ENCODE results near the gene RO60. TPM values are rescaled to one million over a fixed set of nuclear protein-coding genes. Genes with fewer than 3 reads are reported as not detected.

RO60 gene
- total RNA-seq, 2 experiments from 2014 or later: 75.9 to 80.7 TPM

GRCh38 chr1:193058529-193059281 lies 707 bp upstream of the RO60 start:
- ChIA-PET POLR2A (interaction anchor here (0.5 to 2.3 kb wide), 11 partner anchors 10 to 252 kb away, joined by 3 to 23 read pairs (median 6); partner anchors contain the start of genes CDC73, GLRX2 and RGS2), CTCF (interaction anchor here (0.7 to 2.0 kb wide), 10 partner anchors 11 to 1237 kb away, joined by 3 to 9 read pairs (median 4); partner anchors contain the start of genes CDC73 and GLRX2)

- ChIA-PET POLR2A (no interaction called here), CTCF (no interaction called here)
Observed at GRCh38 chr1:193060115-193060403, 647 bp downstream of the RO60 start.

- POLR2A ChIA-PET: no interaction called here
- CTCF ChIA-PET: interaction anchor here (1.3 kb wide), 1 partner anchor 62 kb away, joined by 6 read pairs; the partner anchor contains the start of gene CDC73
Observed at GRCh38 chr1:193060406-193060805, 994 bp downstream of the RO60 start.

- ChIA-PET POLR2A (no interaction called here), CTCF (interaction anchor here (1.3 kb wide), 1 partner anchor 61 kb away, joined by 6 read pairs; the partner anchor contains the start of gene CDC73)
Observed at GRCh38 chr1:193060938-193061337, 1.5 kb downstream of the RO60 start.

GRCh38 chr1:193062698-193063463 lies 3.5 kb downstream of the RO60 start:
- CTCF ChIA-PET: no interaction called here
- POLR2A ChIA-PET: no interaction called here

- ChIA-PET POLR2A (no interaction called here), CTCF (no interaction called here)
Observed at GRCh38 chr1:193065954-193066353, 6.5 kb downstream of the RO60 start.

- ChIA-PET POLR2A (no interaction called here), CTCF (no interaction called here)
Observed at GRCh38 chr1:193066606-193067005, 7.2 kb downstream of the RO60 start.

- ChIA-PET CTCF (no interaction called here), POLR2A (interaction anchor here (0.6 kb wide), 1 partner anchor 724 kb away, joined by 3 read pairs; no protein-coding TSS in a partner anchor)
Observed at GRCh38 chr1:193068013-193068412, 8.6 kb downstream of the RO60 start.

- ChIA-PET CTCF (interaction anchor here (0.7 to 1.3 kb wide), 3 partner anchors 11 to 53 kb away, joined by 3 to 4 read pairs (median 4); partner anchors contain the start of genes GLRX2, RO60 and UCHL5), POLR2A (no interaction called here)
Observed at GRCh38 chr1:193069748-193070385, 10.5 kb downstream of the RO60 start.

GRCh38 chr1:193070386-193070753 lies 11.0 kb downstream of the RO60 start:
- POLR2A ChIA-PET: interaction anchor here (0.7 to 0.9 kb wide), 2 partner anchors 12 to 21 kb away, joined by 3 to 6 read pairs; partner anchors contain the start of genes RO60 and UCHL5

GRCh38 chr1:193070942-193071341 lies 11.5 kb downstream of the RO60 start:
- POLR2A ChIA-PET: interaction anchor here (0.7 to 0.9 kb wide), 2 partner anchors 12 to 22 kb away, joined by 3 to 6 read pairs; partner anchors contain the start of genes RO60 and UCHL5
- CTCF ChIA-PET: interaction anchor here (0.6 to 1.3 kb wide), 3 partner anchors 9 to 34 kb away, joined by 3 to 4 read pairs (median 4); partner anchors contain the start of genes GLRX2 and UCHL5

More at GRCh38 chr1:193070386-193070753, 11.0 kb downstream of the RO60 start:
- CTCF ChIA-PET: interaction anchor here (1.0 to 1.3 kb wide), 2 partner anchors 34 to 53 kb away, joined by 3 to 4 read pairs; partner anchors contain the start of gene GLRX2

GRCh38 chr1:193077991-193078390 lies 18.6 kb downstream of the RO60 start:
- ChIA-PET CTCF (no interaction called here), POLR2A (no interaction called here)

GRCh38 chr1:193079187-193079586 lies 19.8 kb downstream of the RO60 start:
- POLR2A ChIA-PET: interaction anchor here (0.6 kb wide), 1 partner anchor 14 kb away, joined by 3 read pairs; no protein-coding TSS in a partner anchor
- CTCF ChIA-PET: interaction anchor here (0.6 kb wide), 1 partner anchor 143 kb away, joined by 3 read pairs; no protein-coding TSS in a partner anchor

- ChIA-PET CTCF (interaction anchor here (0.6 kb wide), 1 partner anchor 592 kb away, joined by 3 read pairs; no protein-coding TSS in a partner anchor), POLR2A (no interaction called here)
Observed at GRCh38 chr1:193083365-193084088, 24.1 kb downstream of the RO60 start.

- ChIA-PET CTCF (interaction anchor here (1.3 kb wide), 1 partner anchor 38 kb away, joined by 3 read pairs; no protein-coding TSS in a partner anchor), POLR2A (interaction anchor here (0.8 kb wide), 1 partner anchor 27 kb away, joined by 3 read pairs; the partner anchor contains the start of gene UCHL5)
Observed at GRCh38 chr1:193085263-193085662, 25.9 kb downstream of the RO60 start.

GRCh38 chr1:193086342-193086741 lies 26.9 kb downstream of the RO60 start:
- CTCF ChIA-PET: no interaction called here
- POLR2A ChIA-PET: no interaction called here

- CTCF ChIA-PET: no interaction called here
- POLR2A ChIA-PET: no interaction called here
Observed at GRCh38 chr1:193087893-193088292, 28.5 kb downstream of the RO60 start.

GRCh38 chr1:193090865-193091264 lies 31.5 kb downstream of the RO60 start:
- ChIA-PET CTCF (no interaction called here), POLR2A (no interaction called here)

GRCh38 chr1:193094112-193094511 lies 34.7 kb downstream of the RO60 start:
- ChIA-PET CTCF (interaction anchor here (0.6 kb wide), 1 partner anchor 23 kb away, joined by 3 read pairs; no protein-coding TSS in a partner anchor), POLR2A (interaction anchor here (1.9 kb wide), 1 partner anchor 10 kb away, joined by 4 read pairs; the partner anchor contains the start of gene GLRX2)

Measured in activated CD8-positive, alpha-beta memory T cell treated with anti-CD3 and anti-CD28 coated beads for 36 hours (primary cell).